Right lobe of liver (tissue), 6 donors: ENCODE data around the gene MEF2A. TPM values are rescaled to one million over a fixed set of nuclear protein-coding genes. Genes with fewer than 3 reads are reported as not detected.

ENCODE experiments used
- ATAC-seq, 4 donors: fragments of 200-7000 bp; cut with Tn5 transposase; one replicate each; pipeline ENCODE4 v1.9.1; 2020; ENCODE audit warnings: mild to moderate bottlenecking in 4 of 4, moderate library complexity in 4 of 4
- DNase-seq, 3 donors: peaks; one replicate each; pipeline ENCODE4 v3.0.0-alpha.2; 2020
- H3K27ac ChIP-seq, 3 donors: fragments of 200-600 bp; one replicate each; pipeline ENCODE4 v1.8.0; 2022
- H3K27me3 ChIP-seq, 2 donors: fragments of 200-600 bp; one replicate each; pipeline ENCODE4 v1.8.0; 2022
- H3K36me3 ChIP-seq, 4 donors: fragments of 200-600 bp; sonication (generic) in 1 of 4; one replicate each; pipeline versions ENCODE4 v1.5.1 to v1.8.0; 2017 to 2022; ENCODE audit warnings: control low read depth in 1 of 4
- H3K4me1 ChIP-seq, 4 donors: fragments of 200-600 bp; sonication (generic) in 1 of 4; one replicate each; pipeline versions ENCODE4 v1.5.1 to v1.8.0; 2017 to 2022; ENCODE audit warnings: control low read depth in 1 of 4
- H3K4me3 ChIP-seq, 3 donors: fragments of 200-600 bp; one replicate each; pipeline ENCODE4 v1.8.0; 2022
- H3K9me3 ChIP-seq, 4 donors: fragments of 200-600 bp; sonication (generic) in 1 of 4; one replicate each; pipeline versions ENCODE4 v1.5.1 to v1.8.0; 2017 to 2022; ENCODE audit warnings: control low read depth in 1 of 4
- CTCF ChIP-seq, 4 donors: fragments of 200-600 bp in 3 of 4; fragments of 450-650 bp in 1 of 4; IDR thresholded peaks; one replicate each; pipeline versions ENCODE4 v1.5.1 to v1.8.0; 2016 to 2022; ENCODE audit warnings: antibody characterized with exemption in 4 of 4, mild to moderate bottlenecking in 2 of 4
- POLR2A ChIP-seq: fragments of 450-650 bp; IDR thresholded peaks from one replicate; pipeline ENCODE4 v1.6.1; 2017; ENCODE audit warnings: antibody characterized with exemption, mild to moderate bottlenecking
- WGBS: methylation state at CpG from one replicate; pipeline ENCODE4 v1.1.6; 2018; ENCODE audit warnings: low coverage, low lambda C conversion rate; ENCODE audit not compliant: insufficient coverage; ENCODE audit errors: missing lambda C conversion rate; 5-methylcytosine and 5-hydroxymethylcytosine counted together
- intact Hi-C, 2 donors: fragments of 100-400 bp; cut with DNase I; formaldehyde crosslinking; loops; one replicate each; pipeline versions ENCODE4 v1.11.2 to v1.14.1; 2022
- total RNA-seq, 6 experiments: library from RNA; depleted of rRNA in 2 of 6; stranded (reverse); fragments of >200 nt in 2 of 6; fragmentation: NEBNext Ultra II Directional in 3 of 6; extraction: Animal tissue kit (Norgen Biotek cat#: 25700) in 3 of 6; gene quantifications; one replicate each; pipeline versions ENCODE4 v1.1.0 to v1.2.4, GENCODE V29; 2016 to 2023
- donor health status: DM: no; HTN: yes; CAD: no.
- donor health status: DM: no; HTN: no; CAD: no.
- donor health status: DM: no; HTN: no; CAD: no.
- donor health status: DM: no; HTN: yes; CAD: no.
- donor health status: DM: no; HTN: yes; CAD: no.

MEF2A gene
- total RNA-seq, 6 experiments from 2014 or later, result 20.1 to 35.5 (median 25.4) TPM

DNA sequence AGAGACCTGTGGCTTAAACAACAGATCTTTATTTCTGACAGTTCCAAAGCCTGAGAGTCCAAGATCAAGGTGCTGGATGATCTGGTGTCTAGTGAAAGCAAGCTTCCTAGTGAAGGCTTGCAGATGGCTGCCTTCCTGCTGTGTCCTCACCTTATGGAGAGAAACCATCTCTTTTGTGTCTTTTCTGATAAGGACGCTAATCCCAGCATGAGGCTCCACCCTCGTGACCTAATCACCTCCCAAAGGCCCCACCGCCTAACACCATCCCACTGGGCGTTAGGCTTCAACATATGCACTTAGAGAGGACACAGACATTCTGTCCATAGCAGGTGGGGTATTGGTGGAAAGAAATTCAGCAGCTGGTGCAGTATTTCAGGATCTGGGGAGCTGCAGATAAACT, 187.3 kb downstream of the MEF2A start:
- no peak for TF ChIP-seq CTCF (IDR thresholded peaks at IDR 0.05)
- TF ChIP-seq POLR2A, result no peak
- Histone ChIP-seq H3K27ac (no peak overlapping the region), H3K4me1 (peaks cover 0 to 8% (median 4%) of the 10 kb centered on the region in 4 donors), H3K27me3 (no peaks in the 10 kb centered on the region), H3K4me3 (no peak overlapping the region), H3K9me3 (no peaks in the 10 kb centered on the region), H3K36me3 (no peaks in the 10 kb centered on the region)
- intact Hi-C loops, result no loop called here
- WGBS, result 37% methylated on average over 2 of the region's 4 CpGs
- no peak for ATAC-seq
- no peak for DNase-seq

GRCh38 chr15:99755692-99756409, 190.1 kb downstream of the MEF2A start:
- Histone ChIP-seq H3K36me3 (no peaks in the 10 kb centered on the region), H3K4me3 (no peak overlapping the region), H3K9me3 (no peaks in the 10 kb centered on the region), H3K4me1 (no peaks in the 10 kb centered on the region), H3K27me3 (no peaks in the 10 kb centered on the region), H3K27ac (no peak overlapping the region)
- 6% methylated on average over 5 of the region's 7 CpGs for WGBS
- ATAC-seq (peak; percentile 96 to 99 (median 97)), DNase-seq (peak in 2 of 3 donors; percentile 49 to 55)
- TF ChIP-seq CTCF (IDR thresholded peaks at IDR 0.05) (peak; percentile 72 to 89 (median 83)), POLR2A (no peak)
- intact Hi-C loops, result no loop called here

DNA sequence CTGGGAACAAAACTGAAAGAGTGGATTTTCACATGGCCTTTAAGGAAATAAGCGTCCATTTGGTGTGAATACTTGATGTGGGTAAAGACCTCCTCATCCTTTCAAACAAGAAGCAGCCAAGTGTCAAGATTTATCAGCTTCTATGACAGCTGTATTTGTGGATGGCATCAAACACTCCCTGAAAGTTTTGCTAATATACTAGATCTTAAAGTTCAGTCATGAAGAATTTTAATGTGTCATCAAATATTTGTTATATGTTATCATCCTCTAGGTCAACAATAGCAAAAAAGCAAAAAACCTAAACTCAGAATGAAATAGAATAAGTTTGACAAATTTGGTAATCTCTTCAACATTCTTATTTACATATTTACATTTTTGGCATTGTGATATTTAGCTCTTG, 196.5 kb downstream of the MEF2A start:
- no peaks in the 10 kb centered on the region for H3K36me3 ChIP-seq
- no peak overlapping the region for H3K27ac ChIP-seq
- no peaks in the 10 kb centered on the region for H3K27me3 ChIP-seq
- no peak overlapping the region for H3K4me3 ChIP-seq
- ATAC-seq (no peak), DNase-seq (no peak)
- intact Hi-C loops, result no loop called here
- TF ChIP-seq POLR2A, result no peak
- no peak for TF ChIP-seq CTCF (IDR thresholded peaks at IDR 0.05)
- WGBS, result 78% methylated on average over 1 of the region's 1 CpG
- no peaks in the 10 kb centered on the region for H3K9me3 ChIP-seq
- no peaks in the 10 kb centered on the region for H3K4me1 ChIP-seq

DNA sequence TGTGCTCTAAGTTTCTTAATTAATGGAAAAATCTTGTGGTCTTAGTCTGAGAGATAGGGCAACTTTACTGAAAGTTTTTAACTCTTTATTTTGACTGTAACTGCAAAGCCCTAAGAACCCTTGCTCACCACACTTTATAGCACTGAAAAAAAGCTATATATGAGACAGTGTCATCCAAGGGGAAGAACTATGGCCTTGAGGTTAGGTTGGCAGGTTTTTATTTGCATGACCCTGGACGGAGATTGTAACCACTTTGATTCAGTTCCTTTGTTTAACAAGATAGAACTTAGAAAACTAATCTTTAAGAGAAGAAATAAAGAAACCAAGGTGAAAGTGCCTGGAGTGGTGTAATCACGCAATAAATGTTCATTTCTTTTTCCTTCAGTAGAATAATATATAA, 198.0 kb downstream of the MEF2A start:
- no peaks in the 10 kb centered on the region for H3K4me1 ChIP-seq
- TF ChIP-seq CTCF (IDR thresholded peaks at IDR 0.05), result no peak
- TF ChIP-seq POLR2A, result no peak
- H3K9me3 ChIP-seq, result no peaks in the 10 kb centered on the region
- no peak for ATAC-seq
- no peaks in the 10 kb centered on the region for H3K27me3 ChIP-seq
- WGBS, result 67% methylated on average over 2 of the region's 2 CpGs
- no peak overlapping the region for H3K27ac ChIP-seq
- intact Hi-C loops, result no loop called here
- no peak overlapping the region for H3K4me3 ChIP-seq
- H3K36me3 ChIP-seq, result no peaks in the 10 kb centered on the region
- DNase-seq, result no peak
